Ectodermal cell (in vitro differentiated cells): ENCODE data around the gene CDRT4.
"Not testable (repeated sequence)": the region's sequence is repeated elsewhere in the genome, so short reads cannot be mapped to it uniquely, and the experiment has no call there.

ENCODE experiments used
- H3K27ac ChIP-seq: 2 replicates; pipeline ENCODE4 v1.7.0; 2013; ENCODE audit warnings: mild to moderate bottlenecking, low read depth, low read length; ENCODE audit not compliant: insufficient read depth, poor library complexity, severe bottlenecking
- H3K27me3 ChIP-seq: 2 replicates; pipeline ENCODE4 v1.7.0; 2013; ENCODE audit warnings: mild to moderate bottlenecking, low read length; ENCODE audit not compliant: insufficient read depth, control insufficient read depth, poor library complexity, severe bottlenecking
- H3K36me3 ChIP-seq: one replicate; pipeline ENCODE4 v1.7.0; 2013; ENCODE audit warnings: low read length; ENCODE audit not compliant: control insufficient read depth, insufficient read depth
- H3K4me1 ChIP-seq: one replicate; pipeline ENCODE4 v1.7.0; 2013; ENCODE audit warnings: low read length; ENCODE audit not compliant: control insufficient read depth, insufficient read depth
- H3K4me3 ChIP-seq: 2 replicates; pipeline ENCODE4 v1.7.0; 2013; ENCODE audit warnings: low read depth, low read length, control low read depth; ENCODE audit not compliant: insufficient read depth
- H3K9me3 ChIP-seq: 2 replicates; pipeline ENCODE4 v1.7.0; 2013; ENCODE audit warnings: mild to moderate bottlenecking, low read length, moderate library complexity; ENCODE audit not compliant: control insufficient read depth
- WGBS, 2 experiments: methylation state at CpG; one replicate each; pipeline ENCODE4 v1.1.7; 2013; ENCODE audit warnings: missing lambda C conversion rate in 2 of 2; 5-methylcytosine and 5-hydroxymethylcytosine counted together

Gene CDRT4

GRCh38 chr17:15507896-15508295 is 40.5 kb upstream of the CDRT4 start:
- no peak overlapping the region for H3K4me3 ChIP-seq
- no peaks in the 10 kb centered on the region for H3K36me3 ChIP-seq
- no peaks in the 10 kb centered on the region for H3K9me3 ChIP-seq
- WGBS, 2 experiments: 95 to 97% methylated on average over 3 of the region's 3 CpGs
- no peaks in the 10 kb centered on the region for H3K27me3 ChIP-seq
- no peaks in the 10 kb centered on the region for H3K4me1 ChIP-seq
- H3K27ac ChIP-seq: no peak overlapping the region

DNA sequence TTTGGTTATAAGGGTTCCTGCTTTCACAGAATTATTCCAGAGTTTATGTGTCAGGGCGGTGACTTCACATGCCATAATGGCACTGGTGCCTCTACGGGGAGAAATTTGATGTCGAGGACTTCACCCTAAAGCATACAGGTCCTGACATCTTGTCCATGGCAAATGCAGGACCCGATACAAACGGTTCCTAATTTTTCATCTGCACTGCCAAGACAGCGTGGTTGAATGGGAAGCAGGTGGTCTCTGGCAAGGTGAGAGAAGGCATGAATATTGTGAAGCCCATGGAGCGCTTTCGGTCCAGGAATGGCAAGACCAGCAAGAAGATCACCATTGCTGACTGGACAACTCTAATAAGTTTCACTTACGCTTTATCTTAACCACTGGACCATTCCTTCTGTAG is 39.6 kb upstream of the CDRT4 start:
- H3K4me3 ChIP-seq: no peak overlapping the region
- no peaks in the 10 kb centered on the region for H3K36me3 ChIP-seq
- no peak overlapping the region for H3K27ac ChIP-seq
- no peaks in the 10 kb centered on the region for H3K27me3 ChIP-seq
- peaks cover 4% of the 10 kb centered on the region for H3K4me1 ChIP-seq
- WGBS, 2 experiments: 96 to 97% methylated on average over 9 of the region's 9 CpGs
- H3K9me3 ChIP-seq: no peaks in the 10 kb centered on the region

DNA sequence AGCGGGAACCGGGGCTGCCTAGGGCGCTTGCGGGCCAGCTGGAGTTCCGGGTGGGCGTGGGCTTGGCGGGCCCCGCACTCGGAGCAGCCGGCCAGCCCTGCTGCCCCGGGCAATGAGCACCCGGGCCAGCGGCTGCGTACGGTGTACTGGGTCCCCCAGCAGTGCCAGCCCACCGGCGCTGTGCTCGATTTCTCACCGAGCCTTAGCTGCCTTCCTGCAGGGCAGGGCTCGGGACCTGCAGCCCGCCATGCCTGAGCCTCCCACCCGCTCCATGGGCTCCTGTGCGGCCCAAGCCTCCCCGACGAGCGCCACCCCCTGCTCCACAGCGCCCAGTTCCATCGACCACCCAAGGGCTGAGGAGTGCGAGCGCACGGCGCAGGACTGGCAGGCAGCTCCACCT is 38.3 kb upstream of the CDRT4 start:
- H3K4me1 ChIP-seq, H3K36me3 ChIP-seq, H3K27me3 ChIP-seq, H3K27ac ChIP-seq, H3K9me3 ChIP-seq, H3K4me3 ChIP-seq: not testable (repeated sequence)
- WGBS, 2 experiments: 96 to 98% methylated on average over 32 of the region's 32 CpGs

DNA sequence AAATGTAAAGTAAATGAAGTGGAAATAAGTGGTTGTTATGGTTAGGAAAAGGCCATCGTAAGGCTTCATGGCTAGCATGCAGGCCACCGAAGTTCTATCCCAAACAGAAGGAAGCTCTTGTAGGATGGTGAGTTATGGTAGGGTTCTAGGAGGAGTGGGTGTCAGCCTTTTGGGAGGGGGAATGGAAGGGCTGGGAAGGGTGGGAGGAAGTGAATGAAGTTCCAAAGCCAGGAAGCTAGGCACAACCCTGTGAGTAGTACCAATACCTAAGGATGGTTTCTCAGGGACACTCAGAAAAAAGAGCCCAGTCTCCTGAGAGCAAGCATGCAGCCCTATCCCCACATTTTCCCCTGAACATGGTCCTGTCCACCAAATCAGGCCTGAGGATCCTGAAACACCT is 36.3 kb upstream of the CDRT4 start:
- Histone ChIP-seq H3K27ac (no peak overlapping the region), H3K4me1 (peaks cover 4% of the 10 kb centered on the region), H3K9me3 (no peaks in the 10 kb centered on the region), H3K36me3 (no peaks in the 10 kb centered on the region), H3K27me3 (no peaks in the 10 kb centered on the region), H3K4me3 (no peak overlapping the region)
- WGBS, 2 experiments: 94 to 95% methylated on average over 2 of the region's 2 CpGs

- no peaks in the 10 kb centered on the region for H3K27me3 ChIP-seq
- 46 to 48% methylated on average over 31 to 32 of the region's 32 CpGs for WGBS, 2 experiments
- no peak overlapping the region for H3K27ac ChIP-seq
- H3K9me3 ChIP-seq: no peaks in the 10 kb centered on the region
- peaks cover 4% of the 10 kb centered on the region for H3K4me1 ChIP-seq
- no peak overlapping the region for H3K4me3 ChIP-seq
- peaks cover 2% of the 10 kb centered on the region for H3K36me3 ChIP-seq
Observed at GRCh38 chr17:15502369-15503112, 35.1 kb upstream of the CDRT4 start.

DNA sequence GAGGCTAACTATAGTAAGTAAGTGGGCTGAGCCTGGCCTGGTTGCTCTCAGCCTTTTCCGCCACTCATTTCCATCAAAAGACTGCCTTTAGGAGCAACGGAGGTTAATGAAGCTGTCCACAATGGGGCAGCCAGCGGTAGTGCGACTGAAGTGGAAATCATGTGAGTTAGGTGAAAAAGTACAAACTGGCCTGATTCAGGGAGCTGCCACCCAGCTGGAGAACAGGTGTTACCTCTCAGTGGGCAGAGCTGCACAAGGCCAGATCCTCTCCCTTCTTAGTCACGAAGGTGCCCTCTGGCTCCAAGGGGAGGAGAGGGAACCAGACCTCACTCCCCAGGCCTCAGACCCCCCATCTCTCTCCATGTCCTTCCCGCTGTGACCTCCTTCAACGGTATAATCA is 34.4 kb upstream of the CDRT4 start:
- no peaks in the 10 kb centered on the region for H3K27me3 ChIP-seq
- 89 to 93% methylated on average over 6 to 7 of the region's 7 CpGs for WGBS, 2 experiments
- no peak overlapping the region for H3K27ac ChIP-seq
- H3K9me3 ChIP-seq: no peaks in the 10 kb centered on the region
- H3K4me3 ChIP-seq: no peak overlapping the region
- peaks cover 2% of the 10 kb centered on the region for H3K36me3 ChIP-seq
- peaks cover 4% of the 10 kb centered on the region for H3K4me1 ChIP-seq

GRCh38 chr17:15501282-15501681 is 33.9 kb upstream of the CDRT4 start:
- no peaks in the 10 kb centered on the region for H3K27me3 ChIP-seq
- no peak overlapping the region for H3K4me3 ChIP-seq
- H3K36me3 ChIP-seq: peaks cover 2% of the 10 kb centered on the region
- H3K9me3 ChIP-seq: no peaks in the 10 kb centered on the region
- no peak overlapping the region for H3K27ac ChIP-seq
- WGBS, 2 experiments: 77 to 80% methylated on average over 3 of the region's 3 CpGs
- H3K4me1 ChIP-seq: peaks cover 4% of the 10 kb centered on the region

- no peak overlapping the region for H3K4me3 ChIP-seq
- 93 to 97% methylated on average over 2 of the region's 2 CpGs for WGBS, 2 experiments
- no peak overlapping the region for H3K27ac ChIP-seq
- H3K27me3 ChIP-seq: no peaks in the 10 kb centered on the region
- peaks cover 10% of the 10 kb centered on the region for H3K4me1 ChIP-seq
- H3K36me3 ChIP-seq: peaks cover 7% of the 10 kb centered on the region
- H3K9me3 ChIP-seq: no peaks in the 10 kb centered on the region
Observed at GRCh38 chr17:15498107-15498506, 30.7 kb upstream of the CDRT4 start.

DNA sequence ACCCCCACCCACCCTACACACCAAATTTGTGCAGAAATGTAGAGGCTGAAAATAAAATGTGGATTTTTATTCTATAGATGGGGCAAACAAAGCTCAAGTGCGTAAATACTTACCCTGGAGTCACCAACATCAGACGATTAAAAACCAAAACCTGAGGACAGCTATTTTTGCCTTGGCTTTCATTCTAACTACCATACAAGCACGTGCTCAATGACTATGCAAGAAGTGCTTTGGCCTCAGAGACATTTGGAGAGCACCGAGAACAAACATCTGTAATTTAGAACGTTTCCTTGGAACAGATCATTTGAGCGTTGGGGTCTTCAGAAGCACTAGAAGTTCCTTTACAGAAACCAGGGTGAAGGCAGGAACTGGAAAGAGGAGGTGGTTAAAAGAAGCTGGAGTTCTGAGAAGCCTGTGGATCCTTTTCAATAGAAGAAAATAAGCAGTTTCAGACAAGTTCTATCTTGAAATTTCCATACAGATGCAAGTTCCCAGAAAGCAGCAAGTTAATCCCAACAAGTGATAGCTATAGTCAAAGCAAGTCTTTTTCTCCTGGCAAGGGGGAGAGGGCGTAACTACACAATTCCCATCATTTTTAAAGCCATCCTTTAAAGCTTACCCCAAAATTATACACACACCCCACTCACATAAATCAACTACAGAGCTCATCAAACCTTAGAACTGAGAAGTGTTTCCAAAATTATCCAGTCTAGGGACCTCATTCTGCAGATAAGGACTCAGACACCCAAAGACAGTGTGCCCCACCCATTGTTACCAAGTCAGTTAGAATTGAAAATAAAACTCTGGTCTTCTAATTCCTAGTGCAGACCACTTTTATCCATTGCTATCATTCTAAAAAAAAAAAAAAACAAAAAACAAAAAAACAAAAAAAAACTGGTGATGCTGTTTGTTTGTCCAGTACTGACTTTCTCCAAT is 29.6 kb upstream of the CDRT4 start:
- Histone ChIP-seq H3K27me3 (no peaks in the 10 kb centered on the region), H3K36me3 (peaks cover 7% of the 10 kb centered on the region), H3K4me1 (peaks cover 11% of the 10 kb centered on the region), H3K4me3 (no peak overlapping the region), H3K27ac (no peak overlapping the region), H3K9me3 (no peaks in the 10 kb centered on the region)
- 94 to 95% methylated on average over 7 of the region's 7 CpGs for WGBS, 2 experiments

- Histone ChIP-seq H3K4me1 (peaks cover 21% of the 10 kb centered on the region), H3K4me3 (no peak overlapping the region), H3K36me3 (peaks cover 7% of the 10 kb centered on the region), H3K27ac (no peak overlapping the region), H3K27me3 (no peaks in the 10 kb centered on the region), H3K9me3 (no peaks in the 10 kb centered on the region)
Observed at GRCh38 chr17:15494821-15495220, 27.4 kb upstream of the CDRT4 start.
